ENCODE data around the gene HOXC5. TPM values are rescaled to one million over a fixed set of nuclear protein-coding genes. Genes with fewer than 3 reads are reported as not detected.

The HOXC5 gene
- total RNA-seq, 1 donor from 2014 or later = not detected

GRCh38 chr12:53995378-53996239, 37.2 kb upstream of the HOXC5 start:
- peaks cover 51% of the 10 kb centered on the region for H3K27me3 Mint-ChIP-seq (ENCODE audit: unreplicated experiment)

GRCh38 chr12:53996240-53997203, 36.3 kb upstream of the HOXC5 start:
- no peak overlapping the region for H3K27ac Mint-ChIP-seq (ENCODE audit: unreplicated experiment)
- H3K27me3 Mint-ChIP-seq (ENCODE audit: unreplicated experiment) = peaks cover 57% of the 10 kb centered on the region
- no peak overlapping the region for H3K4me3 Mint-ChIP-seq (ENCODE audit: unreplicated experiment)
- no peak for DNase-seq
- TF ChIP-seq CTCF (IDR thresholded peaks at IDR 0.05; ENCODE audit: partially characterized antibody, unreplicated experiment) = no peak
- no peaks in the 10 kb centered on the region for H3K36me3 Mint-ChIP-seq (ENCODE audit: unreplicated experiment)
- H3K4me1 Mint-ChIP-seq (ENCODE audit: low read depth, unreplicated experiment) = no peaks in the 10 kb centered on the region
- peaks cover 8% of the 10 kb centered on the region for H3K9me3 Mint-ChIP-seq (ENCODE audit: unreplicated experiment)

More at GRCh38 chr12:53995378-53996239, 37.2 kb upstream of the HOXC5 start:
- H3K4me3 Mint-ChIP-seq (ENCODE audit: unreplicated experiment) = no peak overlapping the region
- H3K9me3 Mint-ChIP-seq (ENCODE audit: unreplicated experiment) = peaks cover 5% of the 10 kb centered on the region
- H3K27ac Mint-ChIP-seq (ENCODE audit: unreplicated experiment) = no peak overlapping the region
- no peaks in the 10 kb centered on the region for H3K4me1 Mint-ChIP-seq (ENCODE audit: low read depth, unreplicated experiment)
- no peak for DNase-seq
- H3K36me3 Mint-ChIP-seq (ENCODE audit: unreplicated experiment) = no peaks in the 10 kb centered on the region
- no peak for TF ChIP-seq CTCF (IDR thresholded peaks at IDR 0.05; ENCODE audit: partially characterized antibody, unreplicated experiment)

- DNase-seq = peak; percentile 40
- Mint-ChIP-seq H3K27ac (ENCODE audit: unreplicated experiment) (no peak overlapping the region), H3K27me3 (ENCODE audit: unreplicated experiment) (peaks cover 56% of the 10 kb centered on the region), H3K4me3 (ENCODE audit: unreplicated experiment) (no peak overlapping the region), H3K9me3 (ENCODE audit: unreplicated experiment) (peaks cover 8% of the 10 kb centered on the region), H3K4me1 (ENCODE audit: low read depth, unreplicated experiment) (no peaks in the 10 kb centered on the region), H3K36me3 (ENCODE audit: unreplicated experiment) (no peaks in the 10 kb centered on the region)
- TF ChIP-seq CTCF (IDR thresholded peaks at IDR 0.05; ENCODE audit: partially characterized antibody, unreplicated experiment) = no peak
These were observed 35.4 kb upstream of the HOXC5 start for GRCh38 chr12:53997204-53998109.

GRCh38 chr12:53998110-53998899, 34.5 kb upstream of the HOXC5 start:
- TF ChIP-seq CTCF (IDR thresholded peaks at IDR 0.05; ENCODE audit: partially characterized antibody, unreplicated experiment) = no peak
- Mint-ChIP-seq H3K9me3 (ENCODE audit: unreplicated experiment) (peaks cover 8% of the 10 kb centered on the region), H3K27me3 (ENCODE audit: unreplicated experiment) (peaks cover 61% of the 10 kb centered on the region), H3K27ac (ENCODE audit: unreplicated experiment) (no peak overlapping the region), H3K4me1 (ENCODE audit: low read depth, unreplicated experiment) (no peaks in the 10 kb centered on the region), H3K4me3 (ENCODE audit: unreplicated experiment) (no peak overlapping the region), H3K36me3 (ENCODE audit: unreplicated experiment) (no peaks in the 10 kb centered on the region)
- no peak for DNase-seq
